Hippocampal formation (tissue), 2 donors: ENCODE data around the gene DTD2.
A peak's percentile ranks its signal among the peaks of the same experiment; 100 is the strongest.
"Not testable (repeated sequence)": the region's sequence is repeated elsewhere in the genome, so short reads cannot be mapped to it uniquely, and the experiment has no call there.

Experiments
- DNase-seq, 2 donors: peaks; one replicate each; lab custom pipeline; 2025; lab: John Stamatoyannopoulos, UW

DTD2 gene

GRCh38 chr14:31441273-31442111 lies 15.8 kb downstream of the DTD2 start:
- DNase-seq, result no peak

- DNase-seq, result no peak
Measured at GRCh38 chr14:31440280-31440679, 17.0 kb downstream of the DTD2 start.

GRCh38 chr14:31439561-31439960 lies 17.7 kb downstream of the DTD2 start:
- DNase-seq, result peak in 1 of 2 donors; percentile 61

GRCh38 chr14:31437045-31437691 lies 20.1 kb downstream of the DTD2 start:
- not testable (repeated sequence) for DNase-seq

- peak in 1 of 2 donors; percentile 31 for DNase-seq
Measured at GRCh38 chr14:31435276-31435675, 22.0 kb downstream of the DTD2 start.

- DNase-seq, result no peak
Measured at GRCh38 chr14:31430634-31431264, 26.6 kb downstream of the DTD2 start.

GRCh38 chr14:31429791-31430190 lies 27.5 kb downstream of the DTD2 start:
- no peak for DNase-seq

- DNase-seq, result no peak
Measured at GRCh38 chr14:31428011-31428410, 29.3 kb downstream of the DTD2 start.

GRCh38 chr14:31426663-31427062 lies 30.6 kb downstream of the DTD2 start:
- DNase-seq, result no peak

- no peak for DNase-seq
Measured at GRCh38 chr14:31425905-31426304, 31.4 kb downstream of the DTD2 start.

- DNase-seq, result no peak
Measured at GRCh38 chr14:31421200-31421599, 36.1 kb downstream of the DTD2 start.

- DNase-seq, result peak; percentile 90 to 92
Measured at GRCh38 chr14:31420319-31421111, 36.8 kb downstream of the DTD2 start, which contains the start of gene HEATR5A. TSS of gene HEATR5A (minus strand) at chr14:31420550. CDS start at chr14:31402975, 17,575 bp downstream.

GRCh38 chr14:31419967-31420318 lies 37.4 kb downstream of the DTD2 start:
- DNase-seq, result peak in 1 of 2 donors; percentile 47

GRCh38 chr14:31419179-31419966 lies 37.9 kb downstream of the DTD2 start:
- no peak for DNase-seq

- no peak for DNase-seq
Measured at GRCh38 chr14:31418440-31418839, 38.9 kb downstream of the DTD2 start.

GRCh38 chr14:31414190-31414833 lies 43.0 kb downstream of the DTD2 start:
- DNase-seq, result no peak

- no peak for DNase-seq
Measured at GRCh38 chr14:31411218-31411727, 46.0 kb downstream of the DTD2 start.

GRCh38 chr14:31410048-31410650 lies 47.2 kb downstream of the DTD2 start:
- no peak for DNase-seq

GRCh38 chr14:31408421-31408820 lies 48.9 kb downstream of the DTD2 start:
- DNase-seq, result no peak
